GM12865 (cell line): ENCODE measurements around the gene CNGB1.

Experiments
- DNase-seq: peaks from one replicate; pipeline ENCODE4 v3.0.0; 2010; ENCODE audit warnings: low read depth
- H3K4me3 ChIP-seq: 2 replicates; pipeline ENCODE4 v1.5.1; 2011; ENCODE audit warnings: mild to moderate bottlenecking, low read depth, low read length, control low read depth
- TF ChIP-seq, protein P1 (sequence below): IDR thresholded peaks from 2 replicates; pipeline ENCODE4 v1.5.1; 2011; ENCODE audit warnings: low read length, control low read depth, low read depth, inconsistent platforms; ENCODE audit not compliant: insufficient read depth; ENCODE audit errors: missing control alignments

The CNGB1 gene

GRCh38 chr16:57894390-57895080 lies 76.4 kb downstream of the CNGB1 start:
- no peak for DNase-seq
- TF ChIP-seq, protein P1, sequence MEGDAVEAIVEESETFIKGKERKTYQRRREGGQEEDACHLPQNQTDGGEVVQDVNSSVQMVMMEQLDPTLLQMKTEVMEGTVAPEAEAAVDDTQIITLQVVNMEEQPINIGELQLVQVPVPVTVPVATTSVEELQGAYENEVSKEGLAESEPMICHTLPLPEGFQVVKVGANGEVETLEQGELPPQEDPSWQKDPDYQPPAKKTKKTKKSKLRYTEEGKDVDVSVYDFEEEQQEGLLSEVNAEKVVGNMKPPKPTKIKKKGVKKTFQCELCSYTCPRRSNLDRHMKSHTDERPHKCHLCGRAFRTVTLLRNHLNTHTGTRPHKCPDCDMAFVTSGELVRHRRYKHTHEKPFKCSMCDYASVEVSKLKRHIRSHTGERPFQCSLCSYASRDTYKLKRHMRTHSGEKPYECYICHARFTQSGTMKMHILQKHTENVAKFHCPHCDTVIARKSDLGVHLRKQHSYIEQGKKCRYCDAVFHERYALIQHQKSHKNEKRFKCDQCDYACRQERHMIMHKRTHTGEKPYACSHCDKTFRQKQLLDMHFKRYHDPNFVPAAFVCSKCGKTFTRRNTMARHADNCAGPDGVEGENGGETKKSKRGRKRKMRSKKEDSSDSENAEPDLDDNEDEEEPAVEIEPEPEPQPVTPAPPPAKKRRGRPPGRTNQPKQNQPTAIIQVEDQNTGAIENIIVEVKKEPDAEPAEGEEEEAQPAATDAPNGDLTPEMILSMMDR: no peak
- no peak overlapping the region for H3K4me3 ChIP-seq

DNA sequence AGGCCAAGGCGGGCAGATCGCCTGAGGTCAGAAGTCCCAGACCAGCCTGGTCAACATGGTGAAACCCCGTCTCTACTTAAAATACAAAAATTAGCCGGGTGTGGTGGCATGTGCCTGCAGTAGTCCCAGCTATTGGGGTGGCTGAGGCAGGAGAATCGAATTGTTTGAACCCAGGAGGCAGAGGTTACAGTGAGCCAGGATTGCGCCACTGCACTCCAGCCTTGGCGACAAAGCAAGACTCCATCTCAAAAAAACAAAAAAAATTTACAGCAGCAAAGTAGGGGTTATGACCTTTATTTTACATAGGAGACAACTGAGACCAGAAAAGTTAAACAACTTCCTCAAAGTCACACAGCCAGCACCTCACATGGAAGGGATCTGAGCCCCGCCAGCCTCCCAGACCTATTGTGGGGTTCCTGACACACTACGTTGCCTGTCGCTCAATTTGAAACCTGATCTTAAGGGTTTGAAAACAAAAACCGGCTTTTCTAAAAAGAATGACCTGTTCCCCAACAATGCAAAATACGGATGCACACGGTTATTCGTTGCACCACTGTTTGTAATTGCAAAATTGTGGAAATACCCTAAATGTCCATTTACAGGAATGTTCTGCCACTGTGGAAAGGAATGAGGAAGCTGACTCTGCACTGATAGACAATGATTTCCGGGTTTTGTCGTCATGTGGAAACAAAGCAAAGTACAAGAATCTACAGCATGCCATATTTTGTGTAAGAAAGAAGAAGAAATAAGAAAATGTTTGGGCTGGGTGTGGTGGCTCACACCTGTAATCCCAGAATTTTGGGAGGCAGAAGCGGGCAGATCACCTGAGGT lies 77.2 kb downstream of the CNGB1 start:
- no peak overlapping the region for H3K4me3 ChIP-seq
- DNase-seq: no peak
- TF ChIP-seq, protein P1: no peak

DNA sequence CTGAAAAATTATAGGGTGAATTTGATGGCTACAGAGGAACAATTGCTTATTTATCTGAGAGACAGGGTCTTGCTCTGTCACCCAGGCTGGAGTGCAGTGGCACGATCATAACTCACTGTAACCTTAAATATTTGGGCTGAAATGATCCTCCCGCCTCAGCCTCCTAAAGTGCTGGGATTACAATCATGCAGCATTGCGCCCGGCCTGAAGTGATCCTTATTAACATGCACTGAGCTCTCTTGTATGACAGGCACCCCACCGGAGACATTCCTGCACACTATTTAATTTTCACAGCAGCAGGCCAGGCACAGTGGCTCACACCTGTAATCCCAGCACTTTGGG lies 77.7 kb downstream of the CNGB1 start:
- no peak overlapping the region for H3K4me3 ChIP-seq
- TF ChIP-seq, protein P1: no peak
- no peak for DNase-seq

- no peak for DNase-seq
- no peak overlapping the region for H3K4me3 ChIP-seq
- TF ChIP-seq, protein P1: no peak
Observed at GRCh38 chr16:57892447-57893096, 78.4 kb downstream of the CNGB1 start.

GRCh38 chr16:57892041-57892440 lies 78.9 kb downstream of the CNGB1 start:
- no peak overlapping the region for H3K4me3 ChIP-seq
- no peak for DNase-seq
- TF ChIP-seq, protein P1: no peak

GRCh38 chr16:57890752-57891111 lies 80.2 kb downstream of the CNGB1 start:
- TF ChIP-seq, protein P1: no peak
- H3K4me3 ChIP-seq: no peak overlapping the region

More at GRCh38 chr16:57890752-57891111, 80.2 kb downstream of the CNGB1 start:
- DNase-seq: no peak
